ENCODE data around the gene ADSL.

The ADSL gene

GRCh38 chr22:40434745-40435144 is 88.4 kb downstream of the ADSL start:
- H3K4me3 ChIP-seq (ENCODE audit: low read depth, low read length) = no peak overlapping the region
- TF ChIP-seq, protein P1, sequence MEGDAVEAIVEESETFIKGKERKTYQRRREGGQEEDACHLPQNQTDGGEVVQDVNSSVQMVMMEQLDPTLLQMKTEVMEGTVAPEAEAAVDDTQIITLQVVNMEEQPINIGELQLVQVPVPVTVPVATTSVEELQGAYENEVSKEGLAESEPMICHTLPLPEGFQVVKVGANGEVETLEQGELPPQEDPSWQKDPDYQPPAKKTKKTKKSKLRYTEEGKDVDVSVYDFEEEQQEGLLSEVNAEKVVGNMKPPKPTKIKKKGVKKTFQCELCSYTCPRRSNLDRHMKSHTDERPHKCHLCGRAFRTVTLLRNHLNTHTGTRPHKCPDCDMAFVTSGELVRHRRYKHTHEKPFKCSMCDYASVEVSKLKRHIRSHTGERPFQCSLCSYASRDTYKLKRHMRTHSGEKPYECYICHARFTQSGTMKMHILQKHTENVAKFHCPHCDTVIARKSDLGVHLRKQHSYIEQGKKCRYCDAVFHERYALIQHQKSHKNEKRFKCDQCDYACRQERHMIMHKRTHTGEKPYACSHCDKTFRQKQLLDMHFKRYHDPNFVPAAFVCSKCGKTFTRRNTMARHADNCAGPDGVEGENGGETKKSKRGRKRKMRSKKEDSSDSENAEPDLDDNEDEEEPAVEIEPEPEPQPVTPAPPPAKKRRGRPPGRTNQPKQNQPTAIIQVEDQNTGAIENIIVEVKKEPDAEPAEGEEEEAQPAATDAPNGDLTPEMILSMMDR (IDR thresholded peaks at IDR 0.05; ENCODE audit: borderline replicate concordance, insufficient read depth, low read depth, low read length) = no peak

- TF ChIP-seq, protein P1 (IDR thresholded peaks at IDR 0.05; ENCODE audit: borderline replicate concordance, insufficient read depth, low read depth, low read length) = peak; percentile 30; the same call in 1 of the 2 replicates
- H3K4me3 ChIP-seq (ENCODE audit: low read depth, low read length) = peak overlapping the region; percentile 45
Observed at GRCh38 chr22:40436505-40437431, 90.5 kb downstream of the ADSL start.

Data from GM12875 (cell line).